GM06990 (cell line): ENCODE results near the gene RETREG3.
"Not testable (repeated sequence)": the region's sequence is repeated elsewhere in the genome, so short reads cannot be mapped to it uniquely, and the experiment has no call there.

Experiments
- DNase-seq: peaks from one replicate; pipeline ENCODE4 v3.0.0-alpha.2; 2011; ENCODE audit not compliant: insufficient read length; ENCODE audit errors: extremely low read depth
- H3K27me3 ChIP-seq: replicated peaks from 2 replicates; pipeline ENCODE4 v1.6.0; 2011; ENCODE audit warnings: low read length; ENCODE audit not compliant: control insufficient read depth, insufficient read depth
- H3K36me3 ChIP-seq: 2 replicates; pipeline ENCODE4 v1.5.1; 2011; ENCODE audit warnings: low read length; ENCODE audit not compliant: control insufficient read depth, insufficient read depth
- H3K4me3 ChIP-seq: replicated peaks from 2 replicates; pipeline ENCODE4 v1.5.1; 2011; ENCODE audit warnings: low read depth, mild to moderate bottlenecking, control low read depth, low read length
- TF ChIP-seq, protein P1 (sequence below): IDR thresholded peaks from 2 replicates; pipeline ENCODE4 v1.5.1; 2011; ENCODE audit warnings: low read length, control low read depth, mild to moderate bottlenecking, inconsistent platforms; ENCODE audit not compliant: insufficient read depth, poor library complexity, severe bottlenecking

RETREG3 gene

DNA sequence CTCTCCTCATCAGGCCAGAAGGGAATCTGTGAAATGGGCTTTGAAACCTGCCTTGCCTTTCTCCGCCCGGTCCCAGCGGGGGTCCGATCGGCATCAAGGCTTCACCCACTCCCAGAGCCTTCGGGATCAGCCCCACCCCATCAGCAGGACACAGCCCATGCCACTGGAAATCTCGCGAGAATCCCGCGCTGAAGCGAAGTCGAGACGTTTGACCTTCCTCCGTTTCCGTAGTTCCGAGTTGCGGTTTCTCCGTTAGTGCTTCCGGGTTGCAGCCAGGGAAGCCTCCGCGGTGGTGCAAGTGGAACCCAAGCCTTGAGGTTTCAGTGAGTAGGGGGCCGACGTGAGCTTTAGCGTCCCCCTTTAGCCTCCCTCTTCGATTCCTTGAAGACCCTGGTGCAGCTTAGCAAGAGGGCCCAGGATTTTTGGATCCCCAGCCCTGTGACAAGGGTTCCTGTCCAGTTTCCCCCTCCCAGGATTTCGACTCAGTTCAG is 47.2 kb downstream of the RETREG3 start, which contains the start of gene COASY:
Gene COASY, plus strand, starts transcription at position 252 of the 491 bp plus-strand sequence. CDS start 475 bp downstream, outside the sequence.
- Histone ChIP-seq H3K4me3 (peak within 1 kb of the TSS; percentile 97), H3K27me3 (no peaks in the 10 kb centered on the region), H3K36me3 (peaks cover 29% of the 10 kb centered on the region)
- TF ChIP-seq, protein P1, sequence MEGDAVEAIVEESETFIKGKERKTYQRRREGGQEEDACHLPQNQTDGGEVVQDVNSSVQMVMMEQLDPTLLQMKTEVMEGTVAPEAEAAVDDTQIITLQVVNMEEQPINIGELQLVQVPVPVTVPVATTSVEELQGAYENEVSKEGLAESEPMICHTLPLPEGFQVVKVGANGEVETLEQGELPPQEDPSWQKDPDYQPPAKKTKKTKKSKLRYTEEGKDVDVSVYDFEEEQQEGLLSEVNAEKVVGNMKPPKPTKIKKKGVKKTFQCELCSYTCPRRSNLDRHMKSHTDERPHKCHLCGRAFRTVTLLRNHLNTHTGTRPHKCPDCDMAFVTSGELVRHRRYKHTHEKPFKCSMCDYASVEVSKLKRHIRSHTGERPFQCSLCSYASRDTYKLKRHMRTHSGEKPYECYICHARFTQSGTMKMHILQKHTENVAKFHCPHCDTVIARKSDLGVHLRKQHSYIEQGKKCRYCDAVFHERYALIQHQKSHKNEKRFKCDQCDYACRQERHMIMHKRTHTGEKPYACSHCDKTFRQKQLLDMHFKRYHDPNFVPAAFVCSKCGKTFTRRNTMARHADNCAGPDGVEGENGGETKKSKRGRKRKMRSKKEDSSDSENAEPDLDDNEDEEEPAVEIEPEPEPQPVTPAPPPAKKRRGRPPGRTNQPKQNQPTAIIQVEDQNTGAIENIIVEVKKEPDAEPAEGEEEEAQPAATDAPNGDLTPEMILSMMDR, result no peak
- DNase-seq, result peak; percentile 86

DNA sequence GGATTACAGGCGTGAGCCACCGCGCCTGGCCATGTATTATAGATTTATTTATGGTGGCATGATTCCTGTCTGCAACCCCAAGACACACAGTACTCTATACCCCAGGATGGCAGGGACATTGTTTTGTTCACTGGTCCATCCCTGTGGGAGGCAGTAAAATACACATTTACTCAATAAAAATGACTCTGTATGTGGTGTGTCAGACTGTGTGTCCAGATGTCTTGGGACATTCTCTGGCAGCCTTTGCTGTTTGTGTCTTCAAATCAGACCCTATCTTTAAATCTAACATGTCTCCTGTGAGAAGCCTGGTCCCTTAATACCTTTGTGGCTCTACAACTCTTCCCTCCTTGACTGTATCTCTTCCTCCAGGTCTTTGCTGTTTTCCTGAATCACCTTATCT is 48.9 kb downstream of the RETREG3 start:
- Histone ChIP-seq H3K4me3 (no peak overlapping the region), H3K27me3 (no peaks in the 10 kb centered on the region), H3K36me3 (peaks cover 16% of the 10 kb centered on the region)
- TF ChIP-seq, protein P1, result no peak
- no peak for DNase-seq

DNA sequence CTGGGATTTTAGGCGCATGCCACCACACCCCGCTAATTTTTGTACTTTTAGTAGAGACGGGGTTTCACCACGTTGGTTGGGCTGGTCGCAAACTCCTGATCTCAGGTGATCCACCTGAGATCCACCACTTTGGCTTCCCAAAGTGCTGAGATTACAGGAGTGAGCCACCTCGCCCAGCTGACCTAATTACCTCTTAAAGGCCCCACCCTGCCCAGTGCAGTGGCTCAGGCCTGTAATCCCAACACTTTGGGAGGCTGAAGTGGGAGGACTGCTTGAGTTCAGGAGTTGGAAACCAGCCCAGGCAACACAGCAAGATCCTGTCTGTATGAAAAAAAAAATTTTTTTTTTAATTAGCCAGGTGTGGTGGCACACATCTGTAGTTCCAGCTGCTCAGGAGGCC is 50.1 kb downstream of the RETREG3 start:
- Histone ChIP-seq H3K36me3 (peaks cover 4% of the 10 kb centered on the region), H3K4me3 (no peak overlapping the region), H3K27me3 (no peaks in the 10 kb centered on the region)
- no peak for DNase-seq
- TF ChIP-seq, protein P1, result no peak

DNA sequence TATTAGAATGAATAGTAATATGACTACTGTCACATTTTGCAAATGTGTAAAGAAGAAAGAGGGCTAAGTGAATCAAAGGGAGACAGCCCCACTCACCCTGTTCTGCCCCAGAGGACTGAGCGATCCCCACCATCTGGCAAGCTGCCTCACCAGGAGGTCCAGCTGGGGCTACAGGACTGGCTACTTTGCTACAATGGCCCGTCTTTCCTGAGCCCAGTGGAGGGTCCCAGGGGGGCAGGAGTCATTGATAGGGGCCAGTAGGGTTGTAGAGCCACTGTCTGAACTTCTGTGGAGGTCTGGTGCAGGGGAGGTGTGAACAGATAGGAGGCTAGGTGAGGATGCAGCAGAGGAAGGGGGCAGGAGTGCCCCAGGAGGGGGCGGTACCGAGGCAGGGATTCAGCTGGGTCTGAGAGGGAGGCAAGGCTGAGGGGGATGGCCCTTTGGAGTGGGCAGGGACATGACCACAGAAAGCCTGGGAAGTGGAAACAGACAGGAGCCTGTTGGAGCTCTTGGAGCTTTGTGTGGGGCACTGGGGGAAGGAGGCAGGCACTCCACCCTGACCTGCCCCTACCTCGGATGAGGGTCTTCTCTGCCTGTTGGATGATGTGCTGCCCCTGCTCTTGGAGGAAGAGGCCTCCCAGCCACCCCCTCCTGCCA is 53.1 kb downstream of the RETREG3 start:
- H3K27me3 ChIP-seq, DNase-seq, H3K4me3 ChIP-seq, H3K36me3 ChIP-seq: not testable (repeated sequence)
- TF ChIP-seq, protein P1, result peak; percentile 21

DNA sequence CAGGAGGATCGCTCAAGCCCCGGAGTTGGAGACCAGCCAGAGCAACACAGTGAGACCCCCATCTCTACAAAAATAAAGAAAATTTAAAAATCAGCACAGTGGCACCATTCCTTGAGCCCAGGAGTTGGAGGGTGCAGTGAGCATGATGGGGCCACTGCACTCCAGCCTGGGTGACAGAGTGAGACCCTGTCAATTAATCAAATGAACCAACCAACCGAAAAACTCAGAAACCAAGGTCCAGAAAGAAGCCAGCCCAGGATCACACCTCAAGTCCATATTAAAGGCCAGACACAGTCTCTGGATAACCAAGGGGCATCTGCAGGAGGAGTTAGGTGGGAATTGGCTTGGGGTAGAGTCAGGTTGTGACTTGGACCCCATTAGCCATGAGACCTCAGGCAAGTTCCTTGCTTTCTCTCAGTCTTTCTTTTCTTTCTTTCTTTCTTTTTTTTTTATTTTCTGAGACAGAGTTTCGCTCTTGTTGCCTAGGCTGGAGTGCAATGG is 54.0 kb downstream of the RETREG3 start:
- no peak for DNase-seq
- no peaks in the 10 kb centered on the region; the same call in 1 of the 2 replicates for H3K36me3 ChIP-seq
- H3K27me3 ChIP-seq, result no peaks in the 10 kb centered on the region
- peak overlapping the region; percentile 99 for H3K4me3 ChIP-seq
- TF ChIP-seq, protein P1, result no peak
